NCI-H1048 (cell line): ENCODE data around the gene LYRM4.

ENCODE experiments used
- DNase-seq: peaks from one replicate; lab custom pipeline; 2025; lab: John Stamatoyannopoulos, UW

LYRM4 gene

GRCh38 chr6:5280920-5281319 is 20.2 kb upstream of the LYRM4 start:
- no peak for DNase-seq

GRCh38 chr6:5279891-5280338 is 19.2 kb upstream of the LYRM4 start:
- DNase-seq = no peak

- DNase-seq = no peak
Observed at GRCh38 chr6:5278565-5279120, 17.9 kb upstream of the LYRM4 start.

- DNase-seq = no peak
Observed at GRCh38 chr6:5278047-5278446, 17.3 kb upstream of the LYRM4 start.

DNA sequence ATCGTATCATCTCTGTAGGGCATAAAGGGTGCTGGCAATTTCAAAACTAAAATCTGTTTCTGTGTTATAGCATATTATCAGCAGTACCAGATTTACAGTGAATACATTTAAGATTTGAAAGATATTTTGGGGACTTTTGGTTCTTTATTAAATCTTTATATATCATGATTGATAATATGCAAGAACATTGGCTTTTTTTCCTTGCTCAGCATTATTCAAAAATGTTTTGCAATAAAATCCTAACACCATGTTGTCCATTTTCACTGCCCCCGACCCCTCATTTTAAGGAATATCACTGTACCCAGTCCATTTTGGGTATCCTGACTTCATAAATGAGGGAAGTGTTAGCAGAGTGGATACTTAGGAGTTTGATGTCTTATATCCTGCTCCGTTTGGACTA is 16.8 kb upstream of the LYRM4 start:
- DNase-seq = no peak

DNA sequence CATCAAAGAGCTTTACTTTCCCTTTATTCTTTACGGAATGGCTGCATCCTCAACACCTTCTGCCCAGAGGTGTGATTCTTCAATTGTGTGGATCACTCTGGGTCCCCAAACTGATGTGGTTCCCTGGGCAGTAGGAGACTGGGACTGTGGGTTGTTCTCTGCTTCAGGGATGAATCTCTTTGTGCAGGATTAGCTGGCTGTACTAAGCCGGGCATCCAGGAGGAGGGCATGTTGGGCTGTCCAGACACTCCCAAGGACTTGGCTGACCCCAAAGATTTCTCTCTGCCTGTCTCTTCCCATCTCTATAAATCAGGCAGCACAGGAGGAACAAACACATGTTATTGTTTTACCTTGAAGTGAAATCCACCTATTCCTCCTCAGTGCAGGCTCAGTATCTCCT is 15.8 kb upstream of the LYRM4 start:
- DNase-seq = no peak

DNA sequence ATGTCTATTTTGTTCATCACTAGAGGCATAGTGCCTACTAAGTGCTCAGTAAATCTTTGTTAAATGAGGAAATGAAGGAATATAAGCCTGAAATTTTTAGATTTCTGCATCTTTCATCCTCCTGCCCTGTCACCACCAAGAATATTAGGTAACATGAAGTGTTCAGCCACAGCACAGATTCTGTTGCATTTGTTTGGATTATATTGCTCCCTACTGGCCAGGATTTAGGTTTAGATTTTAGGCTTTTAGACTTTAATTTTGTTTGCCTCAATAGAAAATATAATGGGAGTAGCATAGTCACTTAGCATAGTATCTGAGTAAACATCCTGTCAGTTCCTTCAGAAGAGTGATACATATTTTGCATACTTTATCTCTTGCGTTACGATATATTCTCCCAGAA is 14.7 kb upstream of the LYRM4 start:
- no peak for DNase-seq

DNA sequence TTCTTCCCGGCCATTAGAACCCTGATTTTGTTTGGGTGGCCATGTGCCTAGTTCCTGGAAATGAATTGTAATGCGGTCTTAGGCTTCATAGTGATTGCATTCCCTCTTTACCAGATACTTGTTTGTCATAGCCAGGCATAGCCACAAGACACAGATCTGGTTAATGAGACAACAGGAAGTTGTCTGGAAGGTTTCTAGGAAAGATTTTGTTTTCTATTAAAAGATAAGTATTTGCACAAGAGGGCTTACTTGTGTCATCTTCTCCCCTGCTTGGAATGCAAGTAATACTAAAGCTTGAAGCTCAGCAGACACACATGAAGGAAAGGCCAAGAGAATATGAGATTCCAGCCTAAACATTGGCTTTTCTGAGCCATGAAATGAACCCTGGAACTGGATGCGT is 13.5 kb upstream of the LYRM4 start:
- no peak for DNase-seq

- no peak for DNase-seq
Observed at GRCh38 chr6:5271926-5272325, 11.2 kb upstream of the LYRM4 start.

GRCh38 chr6:5270093-5270680 is 9.4 kb upstream of the LYRM4 start:
- no peak for DNase-seq

- no peak for DNase-seq
Observed at GRCh38 chr6:5266423-5266822, 5.7 kb upstream of the LYRM4 start.

- DNase-seq = no peak
Observed at GRCh38 chr6:5261545-5262109, 877 bp upstream of the LYRM4 start.

- DNase-seq = no peak
Observed at GRCh38 chr6:5260111-5260620, 584 bp downstream of the LYRM4 start.

GRCh38 chr6:5259428-5259827 is 1.3 kb downstream of the LYRM4 start:
- no peak for DNase-seq

DNA sequence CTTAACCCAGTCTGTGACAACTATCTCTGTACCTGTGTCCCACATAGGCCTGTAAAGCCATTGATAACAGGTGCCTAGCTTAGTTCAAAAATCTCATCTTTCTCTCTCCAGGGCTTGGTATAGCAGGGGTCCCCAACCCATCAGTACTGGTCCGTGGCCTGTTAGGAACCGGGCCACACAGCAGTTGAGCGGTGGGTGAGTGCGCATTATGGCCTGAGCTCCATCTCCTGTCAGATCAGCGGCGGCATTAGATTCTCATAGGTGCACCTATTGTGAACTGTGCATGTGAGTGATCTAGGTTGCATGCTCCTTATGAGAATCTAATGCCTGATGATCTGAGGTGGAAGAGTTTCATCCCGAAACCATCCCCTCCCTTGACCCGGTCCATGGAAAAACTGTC is 3.4 kb downstream of the LYRM4 start:
- DNase-seq = no peak

- DNase-seq = no peak
Observed at GRCh38 chr6:5256952-5257351, 3.8 kb downstream of the LYRM4 start.

DNA sequence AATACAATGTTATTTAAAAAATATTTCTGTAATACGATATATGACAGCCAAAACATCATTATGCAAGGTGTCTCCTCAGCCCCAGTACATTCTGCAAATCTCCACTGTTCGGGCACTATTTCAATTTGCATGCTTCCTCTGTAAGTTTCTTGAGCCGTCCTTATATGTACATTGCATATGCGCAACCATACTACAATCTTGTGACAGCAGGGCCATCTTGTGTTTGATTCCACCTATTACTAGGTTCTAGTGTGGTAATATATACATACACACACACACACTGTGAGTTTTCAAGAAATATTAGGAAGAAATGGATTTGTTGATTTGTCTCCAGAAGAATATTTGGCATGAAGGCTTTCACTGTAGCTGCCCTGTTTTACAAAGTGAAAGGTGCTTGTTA is 9.8 kb downstream of the LYRM4 start:
- no peak for DNase-seq

DNA sequence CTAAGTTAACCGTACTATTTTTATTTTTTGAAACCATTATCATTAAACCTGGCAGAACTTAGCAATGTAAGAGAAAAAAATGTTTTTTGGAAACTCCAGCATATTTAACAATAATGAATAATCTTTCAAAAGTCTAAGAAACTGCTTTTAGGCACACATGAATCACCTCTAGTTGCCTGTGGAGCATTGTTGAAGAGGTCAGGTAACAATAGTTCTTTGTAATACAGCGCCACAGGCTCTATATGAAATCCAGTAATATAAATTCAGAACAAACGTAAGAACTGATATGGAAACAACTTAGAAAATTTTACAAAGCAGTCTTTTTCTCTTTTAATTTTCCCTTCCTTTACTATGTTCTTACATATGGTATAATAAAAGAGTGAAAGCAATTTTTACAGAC is 10.3 kb downstream of the LYRM4 start:
- DNase-seq = no peak

- DNase-seq = no peak
Observed at GRCh38 chr6:5249451-5250122, 11.2 kb downstream of the LYRM4 start.

GRCh38 chr6:5248302-5249098 is 12.2 kb downstream of the LYRM4 start:
- no peak for DNase-seq

GRCh38 chr6:5247201-5247600 is 13.5 kb downstream of the LYRM4 start:
- no peak for DNase-seq
